ENCODE results near the gene DCAF8.

DNA sequence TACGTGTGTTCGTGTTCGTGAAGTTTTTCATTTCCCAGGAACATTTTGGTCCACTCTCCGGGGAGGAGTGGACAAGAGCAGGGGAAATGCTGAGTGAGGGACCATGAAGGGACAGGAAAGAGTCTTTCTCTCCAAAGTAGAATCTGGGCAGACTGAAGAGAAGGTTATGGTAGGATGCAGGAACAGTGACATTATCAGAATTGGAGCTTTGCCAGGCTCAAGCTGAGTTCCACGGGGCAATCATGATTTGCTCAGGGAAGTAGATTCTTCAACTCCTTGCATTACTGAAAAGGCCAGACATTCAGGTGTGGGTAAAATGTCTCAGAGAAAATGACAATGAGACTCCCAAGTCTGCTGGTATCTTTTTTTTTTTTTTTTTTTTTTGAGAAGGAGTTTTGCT, 94.3 kb downstream of the DCAF8 start:
- TF ChIP-seq POLR2A (IDR thresholded peaks at IDR 0.05) = no peak
- TF ChIP-seq EP300 (IDR thresholded peaks at IDR 0.05) = no peak
- TF ChIP-seq, protein P1, sequence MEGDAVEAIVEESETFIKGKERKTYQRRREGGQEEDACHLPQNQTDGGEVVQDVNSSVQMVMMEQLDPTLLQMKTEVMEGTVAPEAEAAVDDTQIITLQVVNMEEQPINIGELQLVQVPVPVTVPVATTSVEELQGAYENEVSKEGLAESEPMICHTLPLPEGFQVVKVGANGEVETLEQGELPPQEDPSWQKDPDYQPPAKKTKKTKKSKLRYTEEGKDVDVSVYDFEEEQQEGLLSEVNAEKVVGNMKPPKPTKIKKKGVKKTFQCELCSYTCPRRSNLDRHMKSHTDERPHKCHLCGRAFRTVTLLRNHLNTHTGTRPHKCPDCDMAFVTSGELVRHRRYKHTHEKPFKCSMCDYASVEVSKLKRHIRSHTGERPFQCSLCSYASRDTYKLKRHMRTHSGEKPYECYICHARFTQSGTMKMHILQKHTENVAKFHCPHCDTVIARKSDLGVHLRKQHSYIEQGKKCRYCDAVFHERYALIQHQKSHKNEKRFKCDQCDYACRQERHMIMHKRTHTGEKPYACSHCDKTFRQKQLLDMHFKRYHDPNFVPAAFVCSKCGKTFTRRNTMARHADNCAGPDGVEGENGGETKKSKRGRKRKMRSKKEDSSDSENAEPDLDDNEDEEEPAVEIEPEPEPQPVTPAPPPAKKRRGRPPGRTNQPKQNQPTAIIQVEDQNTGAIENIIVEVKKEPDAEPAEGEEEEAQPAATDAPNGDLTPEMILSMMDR (IDR thresholded peaks at IDR 0.05) = no peak
